OCI-LY1 (cell line): ENCODE data around the gene CTRL.

Experiments used
- EZH2 ChIP-seq: fragments of 200-600 bp; sonication (generic), shearing (Covaris generic); IDR thresholded peaks from 2 replicates; pipeline ENCODE4 v1.8.0; 2017; ENCODE audit warnings: borderline replicate concordance, mixed run types, mild to moderate bottlenecking, antibody characterized with exemption, low read length, moderate library complexity, mixed read lengths
- TF ChIP-seq, protein P1 (sequence below): fragments of 200-600 bp; sonication (generic), shearing (Covaris generic); IDR thresholded peaks from 2 replicates; pipeline ENCODE4 v1.5.1; 2017; ENCODE audit warnings: mild to moderate bottlenecking, antibody characterized with exemption, low read length, moderate library complexity, mixed read lengths

DNA sequence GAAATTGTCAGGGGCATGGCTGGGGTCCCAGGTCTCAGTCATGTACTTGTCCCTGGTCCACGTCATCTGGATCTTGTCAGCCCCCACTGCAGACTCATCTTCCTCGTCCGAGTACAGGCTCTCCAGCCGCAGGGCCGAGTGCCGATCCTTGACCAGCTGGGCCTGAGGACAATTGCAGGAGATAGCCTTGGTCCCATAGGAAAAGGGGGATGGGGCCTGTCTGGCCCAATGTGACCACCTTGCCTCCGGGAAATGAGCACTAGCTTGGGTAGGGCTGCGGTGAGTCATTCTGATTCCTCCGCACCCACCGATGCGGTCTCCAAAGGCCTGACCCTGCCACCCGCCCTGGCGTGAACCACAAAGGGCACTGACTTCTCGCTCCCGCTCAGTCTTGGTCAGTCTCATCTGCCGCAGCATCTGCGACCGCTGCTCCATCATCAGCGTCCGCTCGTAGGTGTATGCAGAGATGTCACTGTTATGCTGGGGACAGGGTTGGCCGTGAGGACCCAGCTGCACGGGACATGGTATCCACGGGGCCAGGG lies 13.8 kb upstream of the CTRL start:
- TF ChIP-seq, protein P1, sequence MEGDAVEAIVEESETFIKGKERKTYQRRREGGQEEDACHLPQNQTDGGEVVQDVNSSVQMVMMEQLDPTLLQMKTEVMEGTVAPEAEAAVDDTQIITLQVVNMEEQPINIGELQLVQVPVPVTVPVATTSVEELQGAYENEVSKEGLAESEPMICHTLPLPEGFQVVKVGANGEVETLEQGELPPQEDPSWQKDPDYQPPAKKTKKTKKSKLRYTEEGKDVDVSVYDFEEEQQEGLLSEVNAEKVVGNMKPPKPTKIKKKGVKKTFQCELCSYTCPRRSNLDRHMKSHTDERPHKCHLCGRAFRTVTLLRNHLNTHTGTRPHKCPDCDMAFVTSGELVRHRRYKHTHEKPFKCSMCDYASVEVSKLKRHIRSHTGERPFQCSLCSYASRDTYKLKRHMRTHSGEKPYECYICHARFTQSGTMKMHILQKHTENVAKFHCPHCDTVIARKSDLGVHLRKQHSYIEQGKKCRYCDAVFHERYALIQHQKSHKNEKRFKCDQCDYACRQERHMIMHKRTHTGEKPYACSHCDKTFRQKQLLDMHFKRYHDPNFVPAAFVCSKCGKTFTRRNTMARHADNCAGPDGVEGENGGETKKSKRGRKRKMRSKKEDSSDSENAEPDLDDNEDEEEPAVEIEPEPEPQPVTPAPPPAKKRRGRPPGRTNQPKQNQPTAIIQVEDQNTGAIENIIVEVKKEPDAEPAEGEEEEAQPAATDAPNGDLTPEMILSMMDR: no peak
- TF ChIP-seq EZH2: no peak
